Measurements from ENCODE around the gene ADAM10.

Gene ADAM10

DNA sequence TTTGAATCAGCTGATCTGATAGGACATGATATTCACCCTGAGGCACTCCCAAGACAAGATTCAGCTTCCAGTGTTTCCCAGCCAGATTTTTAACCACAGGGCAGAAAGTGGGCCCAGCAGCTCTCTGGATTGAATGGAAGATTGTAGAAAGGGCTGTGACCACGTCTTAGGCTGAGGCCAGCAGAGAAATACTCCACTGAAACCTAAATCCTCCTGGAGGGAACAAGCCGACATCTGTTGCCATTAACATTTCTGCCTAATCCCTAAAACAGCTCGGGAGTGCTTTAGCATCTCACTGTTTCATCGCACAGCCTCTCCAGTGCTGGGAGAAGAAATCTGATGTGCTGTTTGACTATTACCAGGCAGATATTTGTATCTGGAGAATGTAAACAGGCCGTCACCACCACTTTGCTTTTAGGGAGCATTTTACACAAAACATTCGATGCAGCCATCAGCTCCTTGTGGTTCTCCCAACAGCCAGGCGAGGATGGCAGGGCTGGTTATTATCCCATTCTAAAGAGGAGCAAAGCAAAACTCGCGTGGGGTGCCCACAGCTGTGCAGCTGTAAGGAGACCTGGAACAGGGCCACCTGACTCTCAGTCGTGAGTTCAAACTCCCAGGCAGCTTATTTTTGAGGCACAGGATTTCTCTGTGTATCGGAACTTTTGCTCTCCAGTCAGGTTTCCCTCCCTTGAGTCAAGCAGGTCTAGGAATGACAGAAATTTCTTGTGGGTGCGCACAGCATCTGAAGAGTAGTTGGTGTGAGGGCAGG, 200.3 kb downstream of the ADAM10 start:
- no peak for DNase-seq

DNA sequence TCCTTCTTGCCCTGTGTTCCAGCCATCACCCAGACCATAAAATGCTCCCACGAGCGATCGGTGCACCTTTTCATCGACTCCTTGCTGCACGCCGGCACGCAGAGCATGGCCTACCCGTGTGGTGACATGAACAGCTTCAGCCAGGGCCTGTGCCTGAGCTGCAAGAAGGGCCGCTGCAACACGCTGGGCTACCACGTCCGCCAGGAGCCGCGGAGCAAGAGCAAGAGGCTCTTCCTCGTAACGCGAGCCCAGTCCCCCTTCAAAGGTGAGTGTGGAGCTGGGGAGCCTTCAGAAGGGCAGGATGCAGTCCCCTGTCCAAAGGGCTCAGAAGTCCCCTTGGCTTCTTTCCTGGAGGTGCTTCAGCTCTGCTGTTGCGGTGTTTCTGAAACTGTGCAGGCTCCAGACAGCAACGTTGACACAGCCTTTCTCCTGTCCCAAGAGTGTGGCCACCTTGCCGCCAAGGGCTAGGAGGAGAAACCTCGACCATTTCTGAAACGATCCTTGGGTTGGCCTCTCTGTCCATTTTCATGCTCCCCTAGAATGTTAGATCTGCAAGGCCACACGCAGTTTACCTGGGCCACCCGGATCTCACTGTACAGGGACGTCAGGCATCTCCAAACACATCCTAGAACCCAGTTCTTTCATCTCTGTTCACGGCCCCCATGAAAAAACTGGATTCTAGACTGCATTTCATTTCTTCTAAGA, 201.0 kb downstream of the ADAM10 start:
- DNase-seq, result no peak

DNA sequence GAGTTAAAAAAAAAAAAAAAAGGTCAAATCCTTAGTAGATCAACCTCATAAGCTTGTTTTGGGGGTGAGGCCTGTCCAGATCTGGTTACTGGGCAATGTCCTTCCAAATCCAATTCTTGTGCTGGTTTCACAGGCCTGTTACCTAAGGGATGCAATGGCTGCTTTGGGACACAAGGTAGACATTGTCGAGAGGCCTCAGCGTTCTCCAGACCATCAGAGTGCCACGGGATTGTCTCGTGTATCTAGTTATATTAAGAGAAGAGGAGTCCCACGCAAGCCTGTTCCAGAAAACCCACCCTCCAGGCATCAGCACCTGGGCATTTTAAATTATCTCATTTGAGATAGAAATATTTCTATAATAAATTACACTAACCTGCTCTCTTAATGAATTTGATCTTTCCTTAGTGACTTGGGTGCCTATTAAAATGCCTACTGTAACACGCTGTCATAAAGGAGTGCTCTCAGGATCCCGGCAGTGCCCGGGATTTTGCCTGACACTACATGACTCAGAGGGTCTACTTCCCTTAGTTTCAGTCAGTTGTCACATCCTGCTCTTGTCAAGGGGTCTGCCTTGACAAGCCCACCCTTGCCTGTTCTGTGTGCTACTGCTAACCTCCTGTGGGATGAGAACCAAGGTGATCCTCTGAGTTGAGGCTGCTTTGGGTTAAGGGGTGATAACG, 201.7 kb downstream of the ADAM10 start:
- no peak for DNase-seq

DNA sequence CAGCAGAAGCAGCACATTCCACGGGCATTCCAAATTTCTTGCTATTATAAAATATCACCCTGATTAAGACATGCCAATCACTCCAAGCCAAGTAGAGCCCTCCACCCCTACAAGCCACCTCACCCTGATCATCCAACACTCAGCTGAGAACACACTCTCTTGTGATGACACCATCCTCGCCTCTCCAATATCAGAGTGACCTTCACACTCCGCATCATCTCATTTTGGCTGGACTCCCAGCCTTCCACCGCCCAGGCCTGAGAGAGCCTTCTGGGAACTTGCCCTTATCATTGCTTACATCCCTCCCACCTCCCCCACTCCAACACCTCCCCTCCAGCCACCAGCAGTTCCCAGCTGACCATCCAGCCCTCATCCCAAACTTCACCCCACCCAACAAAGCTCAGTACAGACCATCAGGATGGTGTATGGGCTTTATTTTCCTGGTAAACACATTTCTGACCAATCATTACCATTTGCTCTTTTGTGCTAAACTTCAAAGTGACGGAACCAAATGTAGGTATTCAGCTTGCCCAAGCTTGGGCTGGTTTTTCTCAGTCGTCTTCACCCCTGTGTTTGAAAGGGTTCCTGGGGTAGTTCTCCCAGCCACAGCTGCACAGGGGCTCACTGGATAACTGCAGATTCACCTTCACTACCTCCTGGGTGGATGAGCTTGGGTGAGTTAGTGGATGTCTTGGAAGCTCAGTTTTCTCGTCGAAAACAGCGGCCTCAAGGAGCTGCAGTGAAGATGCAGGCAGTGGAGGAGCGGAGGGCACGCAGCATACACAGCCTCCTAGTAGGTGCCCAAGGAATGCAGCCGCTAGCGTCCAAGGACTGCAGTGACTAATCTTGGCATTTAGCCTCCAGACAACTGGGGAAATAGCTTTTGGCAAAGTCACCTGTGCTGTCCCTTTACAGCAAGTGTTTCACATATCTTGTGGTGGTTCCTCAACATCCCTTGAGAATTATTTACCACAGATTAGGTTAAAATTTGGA, 202.6 kb downstream of the ADAM10 start:
- DNase-seq, result no peak

DNA sequence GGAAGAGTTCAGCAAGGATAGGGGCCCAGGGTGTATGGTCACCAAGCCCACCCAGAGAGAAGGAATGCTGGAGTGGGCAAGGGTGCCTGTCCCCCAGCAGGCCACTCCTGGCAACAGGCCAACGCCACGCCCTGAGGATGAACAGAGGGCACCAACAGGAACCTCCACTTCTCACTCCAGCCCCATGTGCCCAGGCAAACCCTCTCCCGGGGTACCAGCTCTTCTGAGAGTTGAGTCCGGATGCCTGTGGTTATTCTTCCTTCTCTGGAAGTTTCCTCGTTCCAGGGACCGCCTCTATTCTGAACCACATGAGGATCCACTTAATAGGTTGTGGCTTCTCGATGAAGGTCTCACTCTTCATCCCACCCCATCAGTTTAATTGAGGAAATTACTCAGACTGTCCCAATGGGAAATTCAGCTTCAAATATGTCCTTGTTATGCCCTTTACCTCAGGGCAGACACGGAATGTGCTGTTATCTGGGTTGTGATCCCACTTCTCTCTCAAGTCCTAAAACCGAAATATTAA, 203.4 kb downstream of the ADAM10 start:
- DNase-seq, result no peak

DNA sequence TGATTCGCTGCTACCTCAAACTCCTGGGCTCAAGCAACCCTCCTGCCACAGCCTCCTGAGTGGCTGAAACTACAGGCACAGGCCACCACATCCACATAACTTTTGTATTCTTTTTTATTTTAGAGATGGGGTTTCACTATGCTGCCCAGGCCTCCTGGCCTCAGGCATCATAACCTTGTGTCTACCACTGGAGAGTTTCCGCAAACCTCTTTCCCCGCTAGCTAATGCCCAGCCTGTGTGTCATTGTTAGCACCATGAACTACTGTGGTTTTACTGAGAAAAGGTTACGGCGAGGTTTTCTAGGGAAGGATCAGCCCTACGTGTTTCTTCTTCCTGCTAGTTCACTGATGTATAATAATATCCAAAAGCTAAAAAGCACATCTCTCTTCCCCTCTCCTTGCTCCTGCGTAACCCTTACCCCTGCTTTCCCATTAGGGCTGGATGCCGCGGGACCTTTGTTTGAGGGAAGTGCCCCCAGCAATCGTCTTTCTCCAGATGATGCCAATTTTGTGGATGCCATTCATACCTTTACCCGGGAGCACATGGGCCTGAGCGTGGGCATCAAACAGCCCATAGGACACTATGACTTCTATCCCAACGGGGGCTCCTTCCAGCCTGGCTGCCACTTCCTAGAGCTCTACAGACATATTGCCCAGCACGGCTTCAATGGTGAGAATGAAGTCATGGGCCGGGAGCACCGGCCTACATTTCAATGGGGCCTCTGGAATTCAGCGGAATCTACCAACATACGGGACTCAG, 204.0 kb downstream of the ADAM10 start:
- DNase-seq, result peak; percentile 47 to 53

DNA sequence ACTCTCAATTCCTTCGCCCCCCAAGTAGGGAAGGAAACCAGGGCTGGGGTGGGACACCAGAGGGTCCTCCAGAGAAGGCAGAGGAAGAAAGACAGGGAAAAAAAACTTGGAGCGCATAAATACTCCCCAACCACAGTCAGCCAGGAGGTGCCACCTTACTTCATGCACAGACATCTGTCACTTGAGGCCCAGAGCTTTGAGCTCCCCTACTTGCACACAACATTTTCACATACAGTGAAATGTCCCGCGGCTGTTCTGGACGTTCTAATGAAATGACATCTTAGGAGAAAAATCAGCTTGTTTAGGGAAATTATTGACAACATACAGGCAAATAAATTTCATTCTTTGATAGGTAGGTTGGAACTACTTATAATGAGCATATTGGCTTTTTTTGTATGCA, 204.8 kb downstream of the ADAM10 start:
- DNase-seq, result no peak

DNA sequence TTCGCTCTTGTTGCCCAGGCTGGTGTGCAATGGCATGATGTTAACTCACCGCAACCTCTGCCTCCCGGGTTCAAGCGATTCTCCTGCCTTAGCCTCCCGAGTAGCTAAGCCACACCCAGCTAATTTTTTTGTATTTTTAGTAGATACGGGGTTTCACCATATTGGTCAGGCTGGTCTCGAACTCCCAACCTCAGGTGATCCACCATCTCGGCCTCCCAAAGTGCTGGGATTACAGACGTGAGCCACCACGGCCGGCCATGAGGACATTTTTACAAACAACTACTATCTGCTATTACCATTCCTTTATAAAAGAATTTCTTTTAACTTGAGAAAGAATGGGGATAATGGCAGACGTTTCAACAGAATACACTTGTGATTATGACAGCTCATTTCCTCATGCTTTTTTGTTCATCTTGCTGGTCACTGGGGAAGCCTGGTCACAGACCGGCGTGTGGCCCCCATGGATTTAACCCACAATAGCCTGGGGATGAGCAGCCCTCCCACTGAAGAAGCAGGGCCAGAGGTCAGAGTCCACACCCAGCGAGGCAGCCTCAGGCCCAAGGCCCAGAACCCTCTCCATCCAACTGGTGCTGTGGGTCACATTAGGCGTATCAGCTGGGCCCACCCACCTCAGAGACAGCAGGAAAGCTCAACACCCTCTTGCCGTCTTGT, 205.7 kb downstream of the ADAM10 start:
- no peak for DNase-seq

DNA sequence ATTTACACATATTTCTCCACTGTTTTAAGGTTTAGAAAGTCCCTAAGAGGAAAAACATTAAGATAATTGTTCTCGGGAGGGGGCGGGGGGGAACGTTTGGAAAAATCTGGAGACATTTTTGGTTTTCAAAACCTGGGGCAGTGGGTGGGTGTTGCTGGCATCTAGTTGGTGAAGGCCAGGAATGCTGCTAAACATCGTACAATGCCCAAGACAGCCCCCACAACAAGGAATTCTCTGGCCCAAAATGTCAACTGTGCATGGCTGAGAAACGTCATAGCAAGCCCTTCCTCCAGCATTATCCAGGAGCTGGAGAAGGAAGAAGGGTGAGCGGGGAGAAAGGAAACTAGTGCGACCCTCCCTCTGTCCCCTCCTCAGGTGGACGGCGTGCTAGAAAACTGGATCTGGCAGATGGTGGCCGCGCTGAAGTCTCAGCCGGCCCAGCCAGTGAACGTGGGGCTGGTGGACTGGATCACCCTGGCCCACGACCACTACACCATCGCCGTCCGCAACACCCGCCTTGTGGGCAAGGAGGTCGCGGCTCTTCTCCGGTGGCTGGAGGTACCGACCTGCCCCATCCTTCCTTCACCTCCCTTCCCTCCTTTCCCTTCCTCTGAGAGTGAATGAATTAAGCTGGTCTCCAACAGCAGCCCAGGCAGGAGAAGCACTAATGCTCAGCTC, 208.0 kb downstream of the ADAM10 start:
- DNase-seq, result no peak

DNA sequence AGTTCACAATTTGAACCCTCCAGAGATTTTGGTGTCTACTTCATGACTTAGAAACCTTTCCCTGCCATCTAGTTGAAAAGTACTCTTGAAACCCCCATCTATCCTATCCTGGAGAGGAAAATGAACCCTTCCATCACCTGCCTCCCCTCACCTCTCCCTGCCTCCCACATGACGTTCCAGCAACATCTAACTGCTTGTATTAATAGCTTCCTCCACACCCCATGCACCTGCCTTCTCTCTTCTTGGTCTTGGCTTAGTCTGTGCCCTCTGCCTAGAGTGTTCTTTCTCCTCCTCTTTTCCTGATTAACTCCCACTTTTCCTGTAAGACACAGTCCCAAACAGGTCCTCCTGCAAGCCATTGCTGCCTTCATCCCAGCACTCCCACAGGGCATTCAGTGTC, 210.0 kb downstream of the ADAM10 start:
- DNase-seq, result no peak

DNA sequence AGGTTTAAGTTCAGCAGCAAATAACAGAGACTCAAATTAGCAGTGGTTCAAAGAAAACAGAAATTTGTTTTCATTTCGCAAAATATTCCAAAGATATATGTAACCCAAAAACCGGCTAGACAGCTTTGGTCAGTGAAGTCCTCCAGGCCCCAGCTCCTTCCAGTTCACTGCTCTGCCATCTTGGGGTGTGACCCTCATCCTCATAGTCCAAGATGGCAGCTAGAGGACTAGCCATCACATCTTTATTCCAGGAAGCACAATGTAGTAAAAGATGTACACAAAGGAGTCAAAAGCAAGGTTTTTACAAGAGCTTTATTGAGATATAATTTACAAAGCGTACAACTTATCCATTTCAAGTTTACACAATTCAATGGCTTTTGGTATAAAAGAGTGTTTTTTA, 210.6 kb downstream of the ADAM10 start:
- no peak for DNase-seq
